ENCODE measurements around the gene NDRG2. TPM values are rescaled to one million over a fixed set of nuclear protein-coding genes. Genes with fewer than 3 reads are reported as not detected.

Gene NDRG2
- total and polyA plus RNA-seq, 2 experiments from 2014 or later = 0.28 to 2.8 TPM

- H3F3A ChIP-seq (ENCODE audit: insufficient read depth) = no peaks in the 10 kb centered on the region
- H3K4me3 ChIP-seq = no peak overlapping the region
- 31% methylated on average over 9 to 10 of the region's 10 CpGs for WGBS, 2 experiments (ENCODE audit: low coverage in 1 of 2, low lambda C conversion rate in 2 of 2, missing lambda C conversion rate in 2 of 2)
- H3K9me2 ChIP-seq (ENCODE audit: insufficient read depth) = no peaks in the 10 kb centered on the region
- no peak overlapping the region for H3K9ac ChIP-seq
- H3K9me3 ChIP-seq (ENCODE audit: low read depth) = no peaks in the 10 kb centered on the region
- peak overlapping the region; percentile 79 for H2AFZ ChIP-seq
- H3K79me2 ChIP-seq (ENCODE audit: insufficient read depth) = no peaks in the 10 kb centered on the region
- peaks cover 13% of the 10 kb centered on the region for H3K4me1 ChIP-seq (ENCODE audit: insufficient read depth)
- DNase-seq = peak; percentile 35
- H3K27me3 ChIP-seq (replicated peaks; ENCODE audit: insufficient read depth) = no peaks in the 10 kb centered on the region
- in situ Hi-C loops (cut with MboI) = no loop called here
- no peaks in the 10 kb centered on the region for H3K36me3 ChIP-seq (ENCODE audit: low read depth)
- TF ChIP-seq EZH2 (IDR thresholded peaks at IDR 0.05; ENCODE audit: insufficient read depth, poor library complexity, severe bottlenecking) (no peak), EZH2phosphoT487 (IDR thresholded peaks at IDR 0.05; ENCODE audit: insufficient read depth, low read depth) (no peak)
- H3K27ac ChIP-seq = no peak overlapping the region
- H4K20me1 ChIP-seq (ENCODE audit: insufficient read depth) = no peaks in the 10 kb centered on the region
- no peak overlapping the region for H3K4me2 ChIP-seq (ENCODE audit: unreplicated experiment)
Observed at GRCh38 chr14:21038441-21039422, 13.9 kb upstream of the NDRG2 start.

DNA sequence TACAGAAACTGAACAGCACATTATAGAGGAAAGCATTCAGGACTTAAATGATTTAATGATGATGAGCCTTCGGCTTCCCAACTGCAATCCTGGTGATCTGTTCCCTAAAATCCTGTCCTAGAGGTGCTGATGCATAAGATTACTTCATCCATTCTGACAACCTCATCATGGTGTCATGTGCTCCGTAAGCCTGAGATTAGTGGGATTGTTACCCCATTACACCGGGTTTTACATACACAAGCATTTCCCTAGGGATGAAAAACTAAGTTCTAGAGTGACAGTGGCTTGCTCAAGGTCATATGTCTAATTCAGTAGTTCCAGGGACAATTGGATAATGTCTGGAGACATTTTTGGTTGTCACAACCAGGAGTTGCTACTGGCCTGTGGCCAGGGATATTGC lies 12.3 kb upstream of the NDRG2 start:
- Histone ChIP-seq H3K9me3 (ENCODE audit: low read depth) (no peaks in the 10 kb centered on the region), H3K9ac (no peak overlapping the region), H3K27ac (no peak overlapping the region), H3K36me3 (ENCODE audit: low read depth) (no peaks in the 10 kb centered on the region), H2AFZ (no peak overlapping the region), H4K20me1 (ENCODE audit: insufficient read depth) (no peaks in the 10 kb centered on the region), H3K4me3 (no peak overlapping the region), H3K79me2 (ENCODE audit: insufficient read depth) (no peaks in the 10 kb centered on the region), H3K4me1 (ENCODE audit: insufficient read depth) (peaks cover 13% of the 10 kb centered on the region), H3F3A (ENCODE audit: insufficient read depth) (no peaks in the 10 kb centered on the region), H3K27me3 (replicated peaks; ENCODE audit: insufficient read depth) (no peaks in the 10 kb centered on the region), H3K4me2 (ENCODE audit: unreplicated experiment) (no peak overlapping the region), H3K9me2 (ENCODE audit: insufficient read depth) (no peaks in the 10 kb centered on the region)
- TF ChIP-seq EZH2 (IDR thresholded peaks at IDR 0.05; ENCODE audit: insufficient read depth, poor library complexity, severe bottlenecking) = no peak
- no peak for TF ChIP-seq EZH2phosphoT487 (IDR thresholded peaks at IDR 0.05; ENCODE audit: insufficient read depth, low read depth)
- DNase-seq = no peak
- in situ Hi-C loops (cut with MboI) = no loop called here
- whole genome bisulfite sequencing, 2 experiments (ENCODE audit: low coverage in 1 of 2, low lambda C conversion rate in 2 of 2, missing lambda C conversion rate in 2 of 2) = 44 to 50% methylated on average over 3 of the region's 3 CpGs

DNA sequence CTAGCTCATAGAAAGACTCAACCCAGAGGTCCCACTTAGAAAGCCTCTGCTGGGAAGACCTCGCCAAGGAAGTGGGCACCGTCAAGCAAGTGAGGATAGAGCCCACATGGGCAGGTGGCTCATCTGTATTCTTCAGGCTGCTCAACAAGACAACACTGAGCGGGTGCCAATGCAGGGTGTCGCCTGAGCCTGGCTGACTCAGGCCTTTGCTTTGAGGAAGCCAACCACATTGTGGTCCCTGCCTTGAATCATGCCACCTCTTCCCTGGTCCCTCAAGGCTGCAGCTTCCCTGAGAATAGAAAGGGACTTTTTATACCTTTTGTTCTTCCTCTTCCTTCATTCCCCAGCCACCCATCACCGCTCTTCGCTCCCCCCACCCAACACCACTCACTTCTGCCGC lies 11.9 kb upstream of the NDRG2 start:
- TF ChIP-seq EZH2 (IDR thresholded peaks at IDR 0.05; ENCODE audit: insufficient read depth, poor library complexity, severe bottlenecking) = no peak
- TF ChIP-seq EZH2phosphoT487 (IDR thresholded peaks at IDR 0.05; ENCODE audit: insufficient read depth, low read depth) = no peak
- H3F3A ChIP-seq (ENCODE audit: insufficient read depth) = no peaks in the 10 kb centered on the region
- no peak overlapping the region for H3K4me2 ChIP-seq (ENCODE audit: unreplicated experiment)
- H3K27ac ChIP-seq = no peak overlapping the region
- no peak overlapping the region for H3K9ac ChIP-seq
- H3K4me1 ChIP-seq (ENCODE audit: insufficient read depth) = peaks cover 12% of the 10 kb centered on the region
- WGBS, 2 experiments (ENCODE audit: low coverage in 1 of 2, low lambda C conversion rate in 2 of 2, missing lambda C conversion rate in 2 of 2) = 84 to 90% methylated on average over 7 of the region's 7 CpGs
- H3K36me3 ChIP-seq (ENCODE audit: low read depth) = no peaks in the 10 kb centered on the region
- no peaks in the 10 kb centered on the region for H3K9me3 ChIP-seq (ENCODE audit: low read depth)
- H3K27me3 ChIP-seq (replicated peaks; ENCODE audit: insufficient read depth) = no peaks in the 10 kb centered on the region
- H3K79me2 ChIP-seq (ENCODE audit: insufficient read depth) = no peaks in the 10 kb centered on the region
- H4K20me1 ChIP-seq (ENCODE audit: insufficient read depth) = no peaks in the 10 kb centered on the region
- H3K9me2 ChIP-seq (ENCODE audit: insufficient read depth) = no peaks in the 10 kb centered on the region
- no peak overlapping the region for H2AFZ ChIP-seq
- H3K4me3 ChIP-seq = no peak overlapping the region
- in situ Hi-C loops (cut with MboI) = no loop called here
- peak; percentile 58 for DNase-seq

DNA sequence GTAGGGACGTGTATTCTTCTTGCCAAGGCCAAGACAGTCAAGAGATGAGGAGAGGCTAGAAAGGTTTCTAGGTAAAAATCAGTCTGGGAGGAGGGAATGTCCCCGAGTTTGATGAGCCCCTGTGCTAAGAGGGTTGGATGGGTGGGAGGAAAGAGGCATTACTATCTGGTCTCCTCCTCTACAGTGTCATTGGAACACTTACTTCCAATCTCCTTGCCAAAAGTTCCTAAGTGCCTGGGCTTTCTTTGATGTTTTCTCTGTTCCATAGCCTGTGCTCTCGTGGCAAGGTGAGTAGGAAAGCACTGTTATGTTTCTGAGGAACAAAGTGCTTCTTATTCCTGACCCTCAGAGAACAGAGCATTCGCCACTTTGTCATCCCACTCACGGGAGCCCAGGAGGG lies 9.8 kb upstream of the NDRG2 start, which contains the start of gene RNASE13:
TSS of gene RNASE13 (minus strand) at position 101 of the 400 bp plus-strand sequence. CDS start 519 bp downstream, outside the sequence.
- Histone ChIP-seq H3K9ac (no peak within 1 kb of the TSS), H3K4me3 (no peak within 1 kb of the TSS), H3K27me3 (replicated peaks; ENCODE audit: insufficient read depth) (no peaks in the 10 kb centered on the region; the same call in 1 of the 2 replicates), H4K20me1 (ENCODE audit: insufficient read depth) (no peaks in the 10 kb centered on the region), H3K4me1 (ENCODE audit: insufficient read depth) (peaks cover 7% of the 10 kb centered on the region), H2AFZ (no peak within 1 kb of the TSS), H3K27ac (no peak within 1 kb of the TSS), H3K9me3 (ENCODE audit: low read depth) (no peaks in the 10 kb centered on the region), H3K36me3 (ENCODE audit: low read depth) (no peaks in the 10 kb centered on the region), H3K4me2 (ENCODE audit: unreplicated experiment) (no peak within 1 kb of the TSS), H3K79me2 (ENCODE audit: insufficient read depth) (no peaks in the 10 kb centered on the region), H3K9me2 (ENCODE audit: insufficient read depth) (no peaks in the 10 kb centered on the region), H3F3A (ENCODE audit: insufficient read depth) (no peaks in the 10 kb centered on the region)
- in situ Hi-C loops (cut with MboI) = no loop called here
- TF ChIP-seq EZH2 (IDR thresholded peaks at IDR 0.05; ENCODE audit: insufficient read depth, poor library complexity, severe bottlenecking) (no peak), EZH2phosphoT487 (IDR thresholded peaks at IDR 0.05; ENCODE audit: insufficient read depth, low read depth) (no peak)
- no peak for DNase-seq
- WGBS, 2 experiments (ENCODE audit: low coverage in 1 of 2, low lambda C conversion rate in 2 of 2, missing lambda C conversion rate in 2 of 2) = 38 to 50% methylated on average over 5 of the region's 5 CpGs
